Aorta (tissue), 5 donors: ENCODE measurements around the gene HRAS. TPM values are rescaled to one million over a fixed set of nuclear protein-coding genes. Genes with fewer than 3 reads are reported as not detected.
A peak's percentile ranks its signal among the peaks of the same experiment; 100 is the strongest.

Experiments
- ATAC-seq: fragments of 200-7000 bp; cut with Tn5 transposase; one replicate; pipeline ENCODE4 v1.9.1; 2022; ENCODE audit warnings: moderate library complexity; ENCODE audit not compliant: low FRiP score
- DNase-seq, 2 donors: peaks; one replicate each; pipeline ENCODE4 v3.0.0-alpha.2; 2020
- H3K27ac ChIP-seq, 2 donors: one replicate each; pipeline ENCODE4 v1.5.1; 2013; ENCODE audit warnings: low read length in 2 of 2, mild to moderate bottlenecking in 2 of 2, moderate library complexity in 2 of 2, control low read depth in 1 of 2, inconsistent platforms in 1 of 2, low read depth in 1 of 2
- H3K27me3 ChIP-seq, 2 donors: one replicate each; pipeline ENCODE4 v1.6.1; 2013; ENCODE audit warnings: control low read depth in 1 of 2, low read length in 1 of 2, mild to moderate bottlenecking in 1 of 2, moderate library complexity in 1 of 2; ENCODE audit not compliant: insufficient read depth in 2 of 2, control insufficient read depth in 1 of 2
- H3K36me3 ChIP-seq, 2 donors: one replicate each; pipeline ENCODE4 v1.6.1; 2013; ENCODE audit warnings: control low read depth in 1 of 2, low read length in 1 of 2, mild to moderate bottlenecking in 1 of 2; ENCODE audit not compliant: insufficient read depth in 2 of 2, control insufficient read depth in 1 of 2
- H3K4me1 ChIP-seq, 2 donors: one replicate each; pipeline ENCODE4 v1.6.1; 2013; ENCODE audit warnings: low read length in 2 of 2, control low read depth in 1 of 2, mild to moderate bottlenecking in 1 of 2, moderate library complexity in 1 of 2; ENCODE audit not compliant: insufficient read depth in 2 of 2, control insufficient read depth in 1 of 2
- H3K4me3 ChIP-seq, 2 donors: one replicate each; pipeline ENCODE4 v1.5.1; 2013; ENCODE audit warnings: low read length in 2 of 2, control low read depth in 1 of 2, mild to moderate bottlenecking in 1 of 2
- H3K9me3 ChIP-seq: one replicate; pipeline ENCODE4 v1.6.1; 2013; ENCODE audit warnings: mild to moderate bottlenecking, low read length; ENCODE audit not compliant: control insufficient read depth
- WGBS, 2 donors: extraction: QIAGEN DNeasy Blood & Tissue Kit; methylation state at CpG; one replicate each; pipeline ENCODE4 v1.1.7; 2013; 5-methylcytosine and 5-hydroxymethylcytosine counted together
- intact Hi-C, 2 donors: fragments of 100-400 bp; cut with DNase I; formaldehyde crosslinking; loops; one replicate each; pipeline versions ENCODE4 v1.14.2 to v1.15.0; 2022
- polyA plus RNA-seq, 2 donors: library from polyadenylated mRNA; stranded (reverse); fragments of 200-250 nt; gene quantifications; one replicate each; pipeline ENCODE4 v1.2.3, GENCODE V29; 2013
- total RNA-seq, 2 donors: library from RNA; stranded (reverse); fragmentation: NEBNext Ultra II Directional; extraction: Animal tissue kit (Norgen Biotek cat#: 25700); gene quantifications; one replicate each; pipeline ENCODE4 v1.2.1, GENCODE V29; 2021
- donor health status: healthy with polysubstance abuse.
- donor health status: Bipolar disorder and iron deficiency.
- donor health status: DM: no; HTN: no; CAD: no.
- donor health status: DM: no; HTN: no; CAD: no.
- donor health status: DM: yes; HTN: yes; CAD: no.

Gene HRAS
- total and polyA plus RNA-seq, 4 donors, result 35.9 to 142 (median 60.4) TPM

GRCh38 chr11:539971-540481 is 4.7 kb upstream of the HRAS start:
- H3K4me1 ChIP-seq, result no peaks in the 10 kb centered on the region
- no peak overlapping the region for H3K27ac ChIP-seq
- H3K4me3 ChIP-seq, result no peak overlapping the region
- H3K36me3 ChIP-seq, result no peaks in the 10 kb centered on the region
- DNase-seq (peak in 1 of 2 donors; percentile 61), ATAC-seq (no peak)
- intact Hi-C loops, result no loop called here
- H3K9me3 ChIP-seq, result no peaks in the 10 kb centered on the region
- no peaks in the 10 kb centered on the region for H3K27me3 ChIP-seq
- WGBS, 2 donors, result 90% methylated on average over 8 of the region's 8 CpGs

- ATAC-seq (no peak), DNase-seq (peak in 1 of 2 donors; percentile 72)
- Histone ChIP-seq H3K27me3 (no peaks in the 10 kb centered on the region), H3K9me3 (no peaks in the 10 kb centered on the region), H3K4me3 (no peak overlapping the region), H3K4me1 (no peaks in the 10 kb centered on the region), H3K27ac (no peak overlapping the region), H3K36me3 (no peaks in the 10 kb centered on the region)
- 93 to 94% methylated on average over 20 of the region's 20 CpGs for WGBS, 2 donors
- intact Hi-C loops, result no loop called here
Measured at GRCh38 chr11:538431-539051, 3.2 kb upstream of the HRAS start.

DNA sequence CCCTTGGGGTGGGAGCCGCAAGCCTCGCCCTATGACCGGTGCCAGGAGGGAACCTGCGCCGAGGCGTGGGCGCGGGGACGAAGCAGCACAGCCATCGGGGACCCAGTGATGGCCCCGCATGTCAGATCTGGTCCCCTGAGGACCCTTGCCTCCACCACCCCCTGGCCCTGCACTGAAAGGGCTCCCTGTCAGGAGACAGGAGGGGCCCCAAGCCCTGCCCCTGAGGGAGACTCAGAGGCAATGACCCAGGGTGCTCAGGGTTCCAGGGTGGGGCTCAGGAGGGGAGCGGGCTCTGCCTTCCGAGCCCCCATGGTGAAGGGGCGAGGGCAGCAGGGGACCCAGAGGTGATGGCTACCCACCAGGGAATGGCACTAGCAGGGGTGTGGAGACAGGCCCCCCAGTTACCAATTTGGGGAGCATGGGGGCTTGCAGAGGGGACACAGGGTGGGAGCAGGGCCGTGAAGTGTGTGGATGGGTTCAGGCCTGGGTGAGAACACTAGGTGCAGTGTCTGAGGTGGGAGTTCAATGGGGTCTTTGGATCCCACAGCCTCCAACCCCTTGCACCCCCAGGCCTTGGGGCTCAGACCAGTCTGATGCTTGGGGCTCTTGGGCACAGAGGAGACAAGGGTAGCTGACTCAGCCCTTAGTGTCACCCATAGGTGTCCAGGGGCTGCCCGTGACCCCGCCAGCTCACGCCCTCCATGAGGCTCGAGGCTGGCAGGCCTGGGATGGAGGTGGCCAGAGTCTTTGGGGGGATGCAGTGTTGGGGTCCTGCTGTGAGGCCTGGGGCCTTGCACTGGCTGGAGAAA is 2.5 kb upstream of the HRAS start:
- 55 to 63% methylated on average over 19 of the region's 19 CpGs for WGBS, 2 donors
- no peaks in the 10 kb centered on the region for H3K4me1 ChIP-seq
- intact Hi-C loops, result no loop called here
- H3K9me3 ChIP-seq, result no peaks in the 10 kb centered on the region
- DNase-seq (no peak), ATAC-seq (no peak)
- H3K27ac ChIP-seq, result no peak overlapping the region
- no peaks in the 10 kb centered on the region for H3K27me3 ChIP-seq
- no peak overlapping the region for H3K4me3 ChIP-seq
- no peaks in the 10 kb centered on the region for H3K36me3 ChIP-seq

DNA sequence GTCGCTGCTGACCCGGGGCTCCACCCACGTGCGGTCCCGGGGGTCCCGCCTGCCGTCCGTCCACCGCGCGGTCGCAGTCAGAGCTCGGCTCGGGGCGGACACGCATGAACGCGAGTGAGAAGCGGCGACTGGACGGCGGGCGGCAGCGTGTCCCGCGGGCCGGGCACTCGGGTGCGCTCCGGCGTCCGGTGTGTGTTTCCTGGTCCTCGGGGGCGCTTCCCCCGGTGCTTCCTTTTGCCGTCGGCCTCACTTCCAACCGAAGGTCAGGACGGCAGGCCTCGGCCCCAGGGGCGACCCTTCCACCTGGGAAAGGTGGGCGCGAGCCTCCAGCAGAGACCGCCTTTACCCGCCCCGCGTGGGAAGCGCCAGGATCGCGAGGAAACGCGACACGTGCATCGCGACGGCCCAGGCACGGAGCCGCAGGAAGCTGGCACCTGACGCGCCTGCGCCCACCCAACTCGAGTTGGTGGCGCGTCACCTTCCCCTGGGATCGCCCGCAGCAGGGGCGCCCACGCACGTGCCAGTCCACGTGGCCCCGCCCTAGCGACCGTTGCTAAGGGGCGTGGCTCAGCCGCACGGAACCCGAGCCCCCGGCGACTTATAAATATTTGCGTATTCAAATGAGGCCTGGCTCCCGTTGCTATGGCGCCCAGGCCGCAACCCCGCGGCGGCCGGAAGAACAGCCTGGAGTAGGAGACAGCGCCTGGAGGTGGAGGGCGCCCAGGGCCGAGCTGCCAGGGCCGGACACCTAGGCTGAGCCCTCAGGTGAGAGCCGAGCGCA is 1.7 kb upstream of the HRAS start, which contains the start of gene LRRC56:
TSS of gene LRRC56 (plus strand) at position 687 of the 781 bp plus-strand sequence. CDS start 3,158 bp downstream, outside the sequence.
- ATAC-seq (peak; percentile 27), DNase-seq (peak; percentile 81 to 92)
- H3K9me3 ChIP-seq, result no peaks in the 10 kb centered on the region
- H3K4me1 ChIP-seq, result no peaks in the 10 kb centered on the region
- 2 to 3% methylated on average over 79 to 93 of the region's 93 CpGs for WGBS, 2 donors
- intact Hi-C loops, result no loop called here
- H3K36me3 ChIP-seq, result no peaks in the 10 kb centered on the region
- no peak within 1 kb of the TSS for H3K4me3 ChIP-seq
- no peaks in the 10 kb centered on the region for H3K27me3 ChIP-seq
- no peak within 1 kb of the TSS for H3K27ac ChIP-seq

GRCh38 chr11:535210-535518 is 212 bp downstream of the HRAS start:
- no peaks in the 10 kb centered on the region for H3K27me3 ChIP-seq
- H3K9me3 ChIP-seq, result no peaks in the 10 kb centered on the region
- H3K4me1 ChIP-seq, result no peaks in the 10 kb centered on the region
- DNase-seq (no peak), ATAC-seq (no peak)
- intact Hi-C loops, result no loop called here
- H3K36me3 ChIP-seq, result no peaks in the 10 kb centered on the region
- no peak overlapping the region for H3K27ac ChIP-seq
- peak overlapping the region; percentile 73 to 87 for H3K4me3 ChIP-seq
- 0 to 1% methylated on average over 9 to 56 of the region's 56 CpGs for WGBS, 2 donors

- DNase-seq, result peak; percentile 57 to 80
- no peaks in the 10 kb centered on the region for H3K27me3 ChIP-seq
- H3K4me1 ChIP-seq, result no peaks in the 10 kb centered on the region
- intact Hi-C loops, result no loop called here
- H3K27ac ChIP-seq, result no peak overlapping the region
- no peaks in the 10 kb centered on the region for H3K36me3 ChIP-seq
- WGBS, 2 donors, result 8% methylated on average over 52 to 66 of the region's 66 CpGs
- H3K9me3 ChIP-seq, result no peaks in the 10 kb centered on the region
- ATAC-seq, result no peak
- H3K4me3 ChIP-seq, result peak overlapping the region; percentile 73 to 87
Measured at GRCh38 chr11:534396-535209, 773 bp downstream of the HRAS start.

- intact Hi-C loops, result no loop called here
- H3K27me3 ChIP-seq, result no peaks in the 10 kb centered on the region
- no peak overlapping the region for H3K4me3 ChIP-seq
- 94 to 98% methylated on average over 37 of the region's 37 CpGs for WGBS, 2 donors
- no peak for ATAC-seq
- no peaks in the 10 kb centered on the region for H3K9me3 ChIP-seq
- H3K27ac ChIP-seq, result no peak overlapping the region
- no peaks in the 10 kb centered on the region for H3K4me1 ChIP-seq
- H3K36me3 ChIP-seq, result no peaks in the 10 kb centered on the region
- DNase-seq, result peak in 1 of 2 donors; percentile 77
Measured at GRCh38 chr11:533586-534395, 1.6 kb downstream of the HRAS start.
